ENCODE data around the gene CALN1.
A peak's percentile ranks its signal among the peaks of the same experiment; 100 is the strongest.
"Not testable (repeated sequence)": the region's sequence is repeated elsewhere in the genome, so short reads cannot be mapped to it uniquely, and the experiment has no call there.

The CALN1 gene

GRCh38 chr7:72394016-72394415 lies 18.1 kb downstream of the CALN1 start:
- Mint-ChIP-seq H3K4me3 (no peak overlapping the region), H3K4me1 (no peaks in the 10 kb centered on the region), H3K9me3 (peaks cover 2 to 4% of the 10 kb centered on the region in 2 donors), H3K27me3 (peaks cover under 1 to 6% of the 10 kb centered on the region in 2 donors), H3K27ac (no peak overlapping the region), H3K36me3 (no peaks in the 10 kb centered on the region)
- DNase-seq (no peak), ATAC-seq (replicated peaks) (no peak)

GRCh38 chr7:72391821-72392377 lies 20.2 kb downstream of the CALN1 start:
- Mint-ChIP-seq H3K4me1 (no peaks in the 10 kb centered on the region), H3K9me3 (peaks cover 0 to 7% of the 10 kb centered on the region in 2 donors), H3K27me3 (peaks cover 4 to 6% of the 10 kb centered on the region in 2 donors), H3K36me3 (no peaks in the 10 kb centered on the region), H3K27ac (no peak overlapping the region), H3K4me3 (no peak overlapping the region)
- ATAC-seq (replicated peaks) (no peak), DNase-seq (no peak)

- H3K4me3 Mint-ChIP-seq, result no peak overlapping the region
- no peak overlapping the region for H3K27ac Mint-ChIP-seq
- H3K4me1 Mint-ChIP-seq, result no peaks in the 10 kb centered on the region
- peaks cover 4 to 6% of the 10 kb centered on the region in 2 donors for H3K27me3 Mint-ChIP-seq
- DNase-seq, result no peak
- H3K36me3 Mint-ChIP-seq, result no peaks in the 10 kb centered on the region
- no peak for ATAC-seq (replicated peaks)
- peaks cover 3 to 5% of the 10 kb centered on the region in 2 donors for H3K9me3 Mint-ChIP-seq
These were observed 26.0 kb downstream of the CALN1 start for GRCh38 chr7:72386118-72386517.

- DNase-seq (no peak), ATAC-seq (replicated peaks) (no peak)
- H3K27ac Mint-ChIP-seq, result no peak overlapping the region
- no peaks in the 10 kb centered on the region for H3K27me3 Mint-ChIP-seq
- no peaks in the 10 kb centered on the region for H3K9me3 Mint-ChIP-seq
- H3K4me1 Mint-ChIP-seq, result no peaks in the 10 kb centered on the region
- no peak overlapping the region for H3K4me3 Mint-ChIP-seq
- no peaks in the 10 kb centered on the region for H3K36me3 Mint-ChIP-seq
These were observed 49.9 kb downstream of the CALN1 start for GRCh38 chr7:72362246-72362645.

- H3K27ac Mint-ChIP-seq, result no peak overlapping the region
- H3K9me3 Mint-ChIP-seq, result peaks cover 2 to 4% of the 10 kb centered on the region in 2 donors
- ATAC-seq (replicated peaks) (no peak), DNase-seq (no peak)
- no peaks in the 10 kb centered on the region for H3K4me1 Mint-ChIP-seq
- no peaks in the 10 kb centered on the region for H3K36me3 Mint-ChIP-seq
- H3K4me3 Mint-ChIP-seq, result no peak overlapping the region
- peaks cover 10 to 17% of the 10 kb centered on the region in 2 donors for H3K27me3 Mint-ChIP-seq
These were observed 66.9 kb downstream of the CALN1 start for GRCh38 chr7:72345208-72345727.

- H3K4me1 Mint-ChIP-seq, result no peaks in the 10 kb centered on the region
- no peak overlapping the region for H3K27ac Mint-ChIP-seq
- peaks cover 18 to 25% of the 10 kb centered on the region in 2 donors for H3K27me3 Mint-ChIP-seq
- no peak overlapping the region for H3K4me3 Mint-ChIP-seq
- no peak for DNase-seq
- ATAC-seq (replicated peaks), result no peak
- peaks cover 8 to 10% of the 10 kb centered on the region in 2 donors for H3K9me3 Mint-ChIP-seq
- H3K36me3 Mint-ChIP-seq, result no peaks in the 10 kb centered on the region
These were observed 68.1 kb downstream of the CALN1 start for GRCh38 chr7:72343991-72344390.

- Mint-ChIP-seq H3K9me3 (peaks cover 10 to 11% of the 10 kb centered on the region in 2 donors), H3K27me3 (peaks cover 21 to 29% of the 10 kb centered on the region in 2 donors)
- not testable (repeated sequence) for H3K4me3 Mint-ChIP-seq; DNase-seq; H3K4me1 Mint-ChIP-seq; H3K27ac Mint-ChIP-seq; H3K36me3 Mint-ChIP-seq; ATAC-seq (replicated peaks)
These were observed 68.8 kb downstream of the CALN1 start for GRCh38 chr7:72343354-72343753.

GRCh38 chr7:72337390-72338167 lies 74.6 kb downstream of the CALN1 start:
- ATAC-seq (replicated peaks) (no peak), DNase-seq (no peak)
- Mint-ChIP-seq H3K36me3 (peaks cover 0 to 5% of the 10 kb centered on the region in 2 donors), H3K4me1 (peaks cover 5 to 8% of the 10 kb centered on the region in 2 donors), H3K27ac (peak overlapping the region; percentile 88), H3K27me3 (peaks cover 53 to 63% of the 10 kb centered on the region in 2 donors), H3K4me3 (peak overlapping the region in 1 of 2 donors; percentile 29), H3K9me3 (peaks cover 14 to 17% of the 10 kb centered on the region in 2 donors)

GRCh38 chr7:72336632-72337389 lies 75.3 kb downstream of the CALN1 start:
- H3K4me1 Mint-ChIP-seq, result peaks cover 5 to 8% of the 10 kb centered on the region in 2 donors
- no peak overlapping the region for H3K4me3 Mint-ChIP-seq
- DNase-seq (no peak), ATAC-seq (replicated peaks) (no peak)
- H3K27me3 Mint-ChIP-seq, result peaks cover 53 to 61% of the 10 kb centered on the region in 2 donors
- H3K9me3 Mint-ChIP-seq, result peaks cover 17 to 18% of the 10 kb centered on the region in 2 donors
- peaks cover 0 to 5% of the 10 kb centered on the region in 2 donors for H3K36me3 Mint-ChIP-seq
- no peak overlapping the region for H3K27ac Mint-ChIP-seq

GRCh38 chr7:72336382-72336631 lies 75.8 kb downstream of the CALN1 start:
- Mint-ChIP-seq H3K4me3 (no peak overlapping the region), H3K9me3 (peaks cover 17 to 18% of the 10 kb centered on the region in 2 donors), H3K27ac (no peak overlapping the region), H3K27me3 (peaks cover 49 to 57% of the 10 kb centered on the region in 2 donors), H3K4me1 (peaks cover 5 to 8% of the 10 kb centered on the region in 2 donors), H3K36me3 (peaks cover 0 to 5% of the 10 kb centered on the region in 2 donors)
- DNase-seq (no peak), ATAC-seq (replicated peaks) (no peak)

- ATAC-seq (replicated peaks) (no peak), DNase-seq (no peak)
- H3K36me3 Mint-ChIP-seq, result peaks cover 0 to 5% of the 10 kb centered on the region in 2 donors
- H3K27me3 Mint-ChIP-seq, result peaks cover 48 to 57% of the 10 kb centered on the region in 2 donors
- no peak overlapping the region for H3K4me3 Mint-ChIP-seq
- H3K4me1 Mint-ChIP-seq, result peaks cover 5 to 8% of the 10 kb centered on the region in 2 donors
- H3K27ac Mint-ChIP-seq, result no peak overlapping the region
- peaks cover 17 to 18% of the 10 kb centered on the region in 2 donors for H3K9me3 Mint-ChIP-seq
These were observed 76.4 kb downstream of the CALN1 start for GRCh38 chr7:72335561-72336381.

GRCh38 chr7:72334698-72335097 lies 77.4 kb downstream of the CALN1 start:
- H3K27me3 Mint-ChIP-seq, result peaks cover 42 to 56% of the 10 kb centered on the region in 2 donors
- H3K4me3 Mint-ChIP-seq, result no peak overlapping the region
- ATAC-seq (replicated peaks) (no peak), DNase-seq (no peak)
- H3K4me1 Mint-ChIP-seq, result peaks cover 5 to 8% of the 10 kb centered on the region in 2 donors
- H3K9me3 Mint-ChIP-seq, result peaks cover 13 to 15% of the 10 kb centered on the region in 2 donors
- peaks cover 0 to 5% of the 10 kb centered on the region in 2 donors for H3K36me3 Mint-ChIP-seq
- H3K27ac Mint-ChIP-seq, result no peak overlapping the region

- H3K9me3 Mint-ChIP-seq, result peaks cover 7 to 11% of the 10 kb centered on the region in 2 donors
- H3K27ac Mint-ChIP-seq, result no peak overlapping the region
- H3K4me1 Mint-ChIP-seq, result peaks cover 5 to 8% of the 10 kb centered on the region in 2 donors
- H3K27me3 Mint-ChIP-seq, result peaks cover 36 to 50% of the 10 kb centered on the region in 2 donors
- H3K36me3 Mint-ChIP-seq, result peaks cover 0 to 5% of the 10 kb centered on the region in 2 donors
- no peak overlapping the region for H3K4me3 Mint-ChIP-seq
- ATAC-seq (replicated peaks), result no peak
- DNase-seq, result no peak
These were observed 78.1 kb downstream of the CALN1 start for GRCh38 chr7:72334066-72334465.

- H3K4me3 Mint-ChIP-seq, result no peak overlapping the region
- no peak overlapping the region for H3K27ac Mint-ChIP-seq
- DNase-seq (no peak), ATAC-seq (replicated peaks) (no peak)
- H3K9me3 Mint-ChIP-seq, result peaks cover 0 to 4% of the 10 kb centered on the region in 2 donors
- H3K36me3 Mint-ChIP-seq, result no peaks in the 10 kb centered on the region
- no peaks in the 10 kb centered on the region for H3K4me1 Mint-ChIP-seq
- H3K27me3 Mint-ChIP-seq, result no peaks in the 10 kb centered on the region
These were observed 85.3 kb downstream of the CALN1 start for GRCh38 chr7:72326811-72327210.
